ENCODE measurements around the gene INPP5F.
A peak's percentile ranks its signal among the peaks of the same experiment; 100 is the strongest.
"Not testable (repeated sequence)": the region's sequence is repeated elsewhere in the genome, so short reads cannot be mapped to it uniquely, and the experiment has no call there.

Gene INPP5F

DNA sequence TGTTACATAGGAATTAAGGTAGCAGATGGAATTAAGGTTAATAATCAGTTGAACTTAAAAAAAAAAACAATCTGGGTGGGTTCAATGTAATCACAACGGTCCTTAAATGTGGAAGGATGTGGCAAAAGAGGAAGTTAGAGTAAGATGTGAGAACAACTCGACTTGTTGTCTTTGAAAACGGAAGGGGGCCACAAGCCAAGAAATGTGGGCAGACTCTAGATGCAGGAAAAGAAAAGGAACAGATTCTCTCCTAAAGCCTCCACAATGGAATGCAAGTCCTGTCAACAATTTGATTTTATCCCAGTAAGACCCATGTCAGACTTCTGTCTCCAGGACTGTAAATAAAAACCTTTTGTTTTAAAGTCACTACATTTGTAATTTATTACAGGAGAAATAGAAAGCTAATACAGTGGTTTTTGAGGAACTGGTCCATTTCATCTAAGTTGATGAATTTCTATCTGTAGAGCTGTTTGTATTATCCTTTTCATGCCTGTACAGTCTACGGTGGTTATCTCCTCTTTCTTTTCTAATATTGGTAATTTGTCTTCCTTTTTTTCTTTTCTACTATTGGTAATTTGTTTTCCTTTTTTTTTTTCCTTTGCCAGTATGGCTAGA lies 138.2 kb downstream of the INPP5F start:
- DNase-seq (ENCODE audit: low read depth in 2 of 2), result no peak

DNA sequence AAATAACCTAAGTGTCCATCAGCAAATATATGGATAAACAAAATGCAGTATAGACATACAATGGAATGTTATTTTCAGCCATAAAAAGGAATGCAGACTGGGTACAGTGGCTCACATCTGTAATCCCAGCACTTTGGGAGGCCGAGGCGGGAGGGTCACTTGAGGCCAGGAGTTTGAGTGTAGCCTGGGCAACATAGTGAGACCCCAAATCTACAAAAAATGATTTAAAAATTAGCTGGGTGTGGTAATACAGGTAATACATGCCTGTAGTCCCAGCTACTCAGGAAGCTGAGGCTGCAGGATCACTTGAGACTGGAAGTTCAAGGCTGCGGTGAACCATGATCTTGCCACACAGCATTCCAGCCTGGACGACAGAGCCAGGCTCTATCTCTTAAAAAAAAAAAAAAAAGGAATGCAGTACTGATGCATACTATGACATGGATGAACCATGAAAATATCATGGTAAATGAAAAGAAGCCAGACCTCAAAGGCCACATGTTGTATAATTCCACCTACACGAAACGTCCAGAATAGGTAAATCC lies 139.9 kb downstream of the INPP5F start:
- no peak for DNase-seq (ENCODE audit: low read depth in 2 of 2)

DNA sequence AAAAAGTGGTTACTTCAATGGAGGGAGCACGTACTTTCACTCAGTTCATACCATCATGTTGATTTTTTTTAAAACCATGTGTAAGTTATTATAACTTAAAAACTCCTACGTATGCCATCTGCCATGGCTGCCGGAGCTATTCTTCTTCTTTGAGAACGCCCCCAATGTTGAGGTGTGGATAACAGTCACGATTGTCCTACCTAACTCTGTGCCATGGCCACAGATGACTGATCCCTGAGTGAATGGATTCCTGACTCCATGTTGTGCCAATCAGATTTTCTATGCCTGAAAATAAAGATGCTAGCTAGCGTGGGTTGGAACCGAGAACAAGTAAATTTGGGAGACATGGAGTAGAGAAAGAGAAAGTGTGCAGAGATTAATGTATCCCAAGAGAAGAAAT lies 141.5 kb downstream of the INPP5F start:
- no peak for DNase-seq (ENCODE audit: low read depth in 2 of 2)

DNA sequence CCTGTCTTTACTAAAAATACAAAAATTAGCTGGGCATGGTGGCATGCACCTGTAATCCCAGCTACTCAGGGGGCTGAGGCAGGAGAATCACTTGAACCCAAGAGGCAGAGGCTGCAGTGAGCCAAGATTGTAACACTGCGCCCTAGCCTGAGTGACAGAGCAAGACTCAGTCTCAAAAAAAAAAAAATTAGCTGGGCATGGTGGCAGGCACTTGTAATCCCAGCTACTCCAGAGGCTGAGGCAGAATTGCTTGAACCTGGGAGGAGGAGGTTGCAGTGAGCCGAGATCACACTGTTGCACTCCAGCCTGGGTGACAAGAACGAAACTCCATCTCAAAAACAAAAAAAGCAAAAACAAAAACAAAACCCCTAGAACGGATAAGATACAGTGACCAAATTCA lies 143.5 kb downstream of the INPP5F start:
- not testable (repeated sequence) for DNase-seq (ENCODE audit: low read depth in 2 of 2)

DNA sequence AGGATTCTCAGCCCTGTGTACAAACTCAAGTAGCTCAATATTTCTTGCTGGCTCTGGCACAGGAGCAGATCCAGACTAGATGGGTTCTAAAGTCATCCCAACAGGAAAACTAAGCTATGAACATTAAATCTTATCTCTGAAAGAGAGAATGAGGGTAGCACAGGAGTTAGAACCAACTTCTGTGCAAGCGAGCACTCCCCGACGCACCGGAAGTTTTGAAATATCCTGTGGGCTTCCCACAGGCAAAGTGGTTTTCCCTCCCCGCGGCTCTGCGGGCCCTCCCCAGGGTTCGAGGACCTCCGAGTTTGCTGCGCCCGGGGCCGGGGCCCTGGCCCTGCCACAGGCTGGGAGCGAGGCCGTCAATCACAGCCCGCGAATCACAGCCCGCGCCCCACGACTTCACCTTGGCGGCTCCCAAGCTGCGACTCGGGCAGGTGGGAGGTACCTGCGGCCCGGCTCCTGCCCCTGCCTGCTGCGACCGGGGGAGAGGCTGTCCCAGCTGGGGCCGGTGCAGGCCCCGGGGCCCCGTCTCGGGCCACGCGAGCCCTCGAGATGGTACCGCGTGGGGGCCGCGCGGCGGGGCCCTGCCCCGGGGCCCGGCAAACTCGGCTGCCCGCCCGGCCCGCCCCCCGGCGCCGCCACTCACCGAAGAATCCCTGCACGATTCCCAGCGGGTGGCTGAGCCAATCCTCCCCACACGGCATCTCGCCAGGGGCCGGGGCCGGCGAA lies 146.2 kb downstream of the INPP5F start:
- no peak for DNase-seq (ENCODE audit: low read depth in 2 of 2)

DNA sequence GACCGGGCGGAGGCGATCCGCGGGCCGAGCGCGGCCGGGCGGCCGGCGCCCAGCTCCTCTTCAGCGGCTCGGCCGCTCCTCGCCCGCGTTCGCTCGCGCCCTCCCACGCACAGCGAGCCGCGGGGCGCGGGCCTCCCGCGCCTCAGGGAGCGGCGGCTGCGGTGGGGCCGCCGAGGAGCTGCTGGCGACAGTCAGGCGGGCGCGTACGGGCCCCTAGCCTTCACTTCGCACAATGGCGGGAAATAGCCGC lies 146.7 kb downstream of the INPP5F start, which contains the start of gene MCMBP:
MCMBP (minus strand) TSS at position 234 of the 250 bp plus-strand sequence. CDS start 259 bp downstream, outside the sequence.
- DNase-seq (ENCODE audit: low read depth in 2 of 2), result no peak

DNA sequence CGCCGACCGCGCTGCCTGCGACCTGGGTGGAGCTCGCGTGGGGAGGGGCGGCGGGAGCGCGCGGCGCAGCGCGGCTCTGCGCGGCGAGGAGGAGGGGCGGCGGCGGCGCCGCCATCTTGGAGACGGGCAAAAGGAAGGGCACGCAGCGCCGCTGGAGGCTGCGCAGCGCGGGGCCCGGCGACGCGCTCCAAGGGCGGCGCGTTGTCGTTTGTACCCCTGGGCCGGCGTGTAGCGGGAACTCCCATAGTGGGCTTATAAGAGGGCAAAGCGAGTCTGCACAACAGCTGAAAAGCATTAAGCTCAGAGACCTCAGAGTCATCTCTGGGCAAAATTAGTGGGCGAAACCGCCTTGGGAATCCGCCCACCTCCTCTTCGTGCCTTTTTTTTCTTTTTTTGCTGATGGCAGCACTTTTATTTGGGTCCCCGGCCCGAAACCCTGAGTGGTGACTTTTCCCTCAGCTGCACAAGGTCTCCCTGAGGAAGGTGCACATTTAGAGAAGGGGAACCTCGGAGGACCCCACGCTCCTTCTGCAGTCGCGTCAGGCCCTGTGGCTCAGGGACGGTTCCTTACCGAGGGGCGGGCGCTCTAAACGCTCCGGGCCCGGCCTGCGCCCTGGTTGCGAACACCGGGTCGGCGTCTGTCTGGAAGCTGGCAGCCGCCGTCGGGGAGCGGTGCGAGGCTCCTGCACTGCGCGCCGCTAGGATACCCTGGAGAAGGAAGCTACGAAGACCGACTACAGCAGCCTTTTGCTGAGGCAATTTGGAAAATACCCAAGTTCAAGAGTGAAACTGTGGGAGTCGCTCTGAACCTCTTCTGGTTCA lies 147.2 kb downstream of the INPP5F start:
- DNase-seq (ENCODE audit: low read depth in 2 of 2), result peak; percentile 62 to 67

DNA sequence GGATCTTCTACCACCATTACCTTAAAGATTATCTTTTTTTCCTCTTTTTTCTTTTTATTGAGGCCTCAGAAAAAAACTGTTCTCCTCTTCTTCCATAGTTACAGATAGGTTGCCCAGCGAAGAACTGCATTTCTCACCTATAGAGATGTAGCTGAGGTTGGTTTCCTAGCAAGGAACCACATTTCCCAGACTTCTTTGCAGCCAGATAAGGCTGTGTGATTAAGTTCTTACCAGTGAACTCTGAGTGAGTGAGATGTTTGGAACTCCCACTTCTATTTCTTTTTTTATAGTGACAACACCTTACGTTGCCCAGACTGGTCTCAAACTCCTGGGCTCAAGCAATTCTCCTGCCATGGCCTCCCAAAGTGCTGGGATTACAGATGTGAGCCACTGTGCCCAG lies 152.7 kb downstream of the INPP5F start:
- DNase-seq (ENCODE audit: low read depth in 2 of 2), result no peak
